Activated CD4-positive, alpha-beta T cell treated with anti-CD3 and anti-CD28 coated beads, Interleukin-2, amount 50 U/mL, for 48 hours (primary cell): Measurements from ENCODE around the gene PITPNM2.
"Not testable (repeated sequence)": the region's sequence is repeated elsewhere in the genome, so short reads cannot be mapped to it uniquely, and the experiment has no call there.

Experiments
- DNase-seq, 2 experiments: peaks; one replicate each; pipeline ENCODE4 v3.0.0-alpha.2; 2020

The PITPNM2 gene

DNA sequence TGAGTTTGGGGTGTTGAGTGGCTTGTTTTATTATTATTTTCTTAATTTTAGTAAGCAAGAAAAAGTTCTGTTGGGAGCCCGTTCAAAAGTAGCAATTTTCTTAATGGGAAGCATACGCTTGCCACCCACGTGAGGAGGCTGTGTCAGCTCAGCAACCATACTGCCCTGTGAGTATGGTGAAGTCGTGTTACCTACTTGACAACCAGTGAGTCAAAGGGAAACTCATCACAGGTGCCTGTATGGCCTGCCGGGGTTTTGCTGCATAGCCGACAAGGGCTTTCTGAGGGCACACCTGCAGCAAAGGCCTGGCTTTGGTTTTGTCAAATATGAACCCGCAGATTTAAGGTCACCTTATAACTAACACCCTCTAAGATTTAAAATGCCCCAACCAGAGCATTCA, 31.1 kb downstream of the PITPNM2 start:
- peak; percentile 50 to 59 for DNase-seq

DNA sequence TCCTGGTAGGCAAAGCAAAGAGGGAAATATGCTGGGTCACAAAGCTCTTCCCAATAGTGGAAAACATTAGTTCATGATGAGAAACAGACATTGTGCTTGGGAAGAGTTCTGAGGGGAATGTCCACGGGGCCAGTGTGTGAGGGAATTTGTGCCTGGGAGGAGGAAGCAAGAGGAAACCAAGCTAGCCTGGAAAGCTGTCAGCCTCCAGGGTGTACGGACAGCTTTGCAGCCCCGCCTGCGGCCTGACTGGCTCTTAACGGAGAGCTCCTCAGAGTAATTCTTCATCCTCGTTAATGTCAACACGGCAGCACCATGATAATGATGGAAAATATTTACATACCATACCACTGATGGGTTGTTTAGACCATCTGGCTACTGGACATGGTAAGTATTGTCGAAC, 32.4 kb downstream of the PITPNM2 start:
- DNase-seq: no peak

DNA sequence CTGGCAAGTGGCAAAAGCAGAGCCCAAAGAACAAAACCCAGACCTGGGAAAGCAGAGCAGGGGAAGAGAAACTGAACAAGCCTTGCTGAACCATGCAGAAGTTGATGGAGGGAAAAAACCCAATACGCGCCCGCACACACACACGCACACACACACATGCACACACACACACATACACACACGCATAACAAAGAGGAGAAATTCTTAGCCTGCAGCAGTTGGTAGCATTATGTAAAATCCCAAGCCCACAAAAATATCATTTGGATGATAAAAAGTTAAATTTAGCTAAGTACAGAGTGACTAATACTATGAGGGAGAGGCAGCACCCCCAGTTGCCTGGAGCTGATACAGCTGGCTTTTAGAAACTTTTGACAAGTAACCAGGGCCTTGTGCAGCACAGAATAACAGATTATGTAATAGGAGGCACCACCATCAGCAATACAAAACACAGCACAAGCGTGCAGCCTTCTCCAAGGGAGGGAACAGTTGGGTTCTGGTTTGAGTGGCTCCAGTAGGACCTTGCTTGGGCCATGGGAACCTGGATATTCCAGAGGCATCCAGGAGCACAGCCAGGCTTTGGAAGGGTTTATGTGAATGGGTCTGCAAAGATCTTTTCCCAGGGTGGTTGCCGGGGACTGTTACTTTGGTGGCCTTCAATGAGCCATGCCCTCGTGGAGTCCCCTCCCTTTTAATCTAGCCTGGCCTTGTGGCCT, 35.3 kb downstream of the PITPNM2 start:
- no peak for DNase-seq

DNA sequence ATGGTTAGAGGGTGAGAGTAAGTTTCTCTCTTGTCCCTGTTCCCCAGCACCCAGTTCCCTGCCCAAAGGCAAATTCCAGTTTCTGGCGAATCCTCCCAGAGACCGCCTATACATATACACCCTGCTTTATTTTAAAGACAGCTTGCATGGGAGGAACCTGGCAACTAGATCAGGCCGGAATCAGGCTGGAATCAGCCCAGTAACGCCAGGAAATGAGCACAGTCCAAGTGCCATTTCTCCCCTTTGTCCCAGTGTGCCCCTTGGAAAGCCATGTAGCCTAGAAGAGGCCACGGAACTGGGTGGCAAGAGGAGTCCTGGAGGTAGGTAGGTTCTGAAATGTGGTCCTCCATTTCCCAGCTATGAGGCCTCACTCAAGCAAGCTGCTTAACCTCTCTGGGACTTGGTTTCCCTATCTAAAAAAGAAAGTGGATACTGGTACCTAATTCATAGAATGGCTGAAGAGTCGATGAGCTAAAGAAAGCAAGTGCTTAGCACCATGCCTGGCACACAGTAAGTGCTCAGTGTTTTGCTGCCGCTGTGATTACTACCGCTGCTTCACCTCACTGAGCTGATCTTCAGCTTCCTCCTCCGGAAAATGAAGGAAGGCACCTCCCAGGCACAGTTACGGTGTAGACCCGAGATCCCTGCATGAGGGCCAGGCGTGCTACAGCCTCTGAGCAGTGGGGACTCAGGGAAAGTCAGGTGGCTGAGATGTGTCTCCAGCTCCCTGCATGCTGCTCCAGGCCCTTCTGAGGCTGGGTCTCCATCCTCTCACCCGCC, 36.4 kb downstream of the PITPNM2 start:
- no peak for DNase-seq

DNA sequence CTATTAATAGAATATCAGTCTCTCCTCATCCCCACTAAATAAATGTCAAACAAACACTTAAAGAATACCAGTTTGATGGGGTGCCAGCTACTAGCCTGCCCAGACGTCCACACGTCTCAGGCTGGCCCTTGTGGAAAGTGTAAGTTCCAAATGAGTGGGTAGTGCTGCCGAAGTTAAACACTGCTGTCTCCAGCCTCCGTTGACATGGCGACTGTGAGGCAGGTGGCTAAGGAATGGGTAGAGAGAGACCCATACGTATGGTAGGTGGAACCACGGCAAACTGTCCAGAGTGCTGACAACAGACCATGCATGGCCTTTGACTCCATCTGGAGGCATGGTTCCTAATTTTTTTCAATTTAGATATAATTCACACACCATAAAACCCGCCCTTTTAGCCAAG, 37.9 kb downstream of the PITPNM2 start:
- DNase-seq: no peak

DNA sequence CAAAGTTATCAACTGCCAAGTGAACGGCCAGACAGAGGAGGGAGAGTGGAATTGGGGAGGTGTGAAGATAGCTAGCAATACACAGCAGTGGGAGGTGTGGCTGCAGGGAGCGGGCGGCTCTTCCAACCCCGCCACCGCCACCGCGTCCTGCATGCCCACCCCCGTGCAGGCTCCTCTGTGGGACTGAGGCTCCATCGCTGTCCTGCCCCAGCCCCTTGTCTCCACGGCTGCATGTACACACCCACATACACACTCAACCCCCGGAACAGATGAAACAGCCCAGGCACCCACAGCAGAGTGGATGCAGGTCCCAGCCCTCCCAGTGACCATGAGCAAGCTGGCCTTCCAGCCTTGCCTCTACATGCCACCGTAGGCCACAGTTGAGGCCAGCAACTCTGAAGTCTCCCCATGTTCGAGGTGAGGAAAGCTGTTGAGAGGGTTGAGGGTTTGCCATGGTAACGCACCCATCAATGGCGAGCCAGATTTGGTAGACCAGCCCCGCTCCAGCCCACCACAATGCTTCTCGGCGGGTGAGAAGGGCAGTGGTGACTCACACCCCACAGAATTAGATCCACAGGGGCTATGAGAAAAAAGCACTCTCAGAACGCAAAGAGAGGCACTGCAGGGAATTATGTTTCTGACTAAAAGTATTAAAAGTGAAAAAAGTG, 39.3 kb downstream of the PITPNM2 start:
- DNase-seq: no peak

DNA sequence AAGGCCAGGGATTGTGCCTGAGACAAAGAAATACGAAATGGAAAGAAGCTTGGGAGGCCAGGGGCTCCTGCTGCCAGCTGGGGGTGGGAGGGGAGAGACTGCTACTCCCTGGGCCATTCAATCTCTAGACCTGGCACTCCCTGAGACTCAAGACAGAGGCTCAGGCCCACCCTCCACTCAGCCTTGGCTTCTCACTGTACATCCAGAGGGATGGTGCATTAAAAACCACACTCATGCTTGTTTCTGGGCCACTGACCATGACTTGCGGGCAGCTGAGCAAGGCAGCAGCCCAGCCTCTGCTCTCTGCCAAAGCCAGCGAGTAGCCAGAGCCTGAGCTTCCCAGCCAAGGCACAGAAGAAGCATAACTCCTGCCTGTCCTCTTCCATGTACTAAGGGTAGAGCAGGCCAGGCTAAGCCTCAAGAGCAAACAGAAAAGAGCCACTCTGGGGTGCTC, 41.5 kb downstream of the PITPNM2 start:
- no peak for DNase-seq

DNA sequence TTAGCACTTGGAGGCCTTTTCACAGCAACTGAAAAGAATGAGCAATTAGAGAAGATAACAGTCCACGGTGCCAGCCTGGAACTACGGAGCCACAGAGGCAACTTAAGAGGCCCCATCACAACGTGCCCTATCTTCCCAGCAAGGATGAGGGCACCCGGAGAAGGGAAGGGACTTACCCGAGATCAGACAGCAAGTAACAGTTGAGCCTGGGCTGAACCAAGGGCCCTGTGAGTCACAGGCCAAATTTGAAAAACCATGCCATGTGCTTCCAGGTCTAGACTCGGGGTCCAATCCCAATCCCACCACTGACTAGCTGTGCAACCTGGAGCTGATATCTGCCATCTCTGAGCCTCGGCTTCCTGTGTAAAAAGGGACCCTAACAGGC, 42.2 kb downstream of the PITPNM2 start:
- DNase-seq: no peak

DNA sequence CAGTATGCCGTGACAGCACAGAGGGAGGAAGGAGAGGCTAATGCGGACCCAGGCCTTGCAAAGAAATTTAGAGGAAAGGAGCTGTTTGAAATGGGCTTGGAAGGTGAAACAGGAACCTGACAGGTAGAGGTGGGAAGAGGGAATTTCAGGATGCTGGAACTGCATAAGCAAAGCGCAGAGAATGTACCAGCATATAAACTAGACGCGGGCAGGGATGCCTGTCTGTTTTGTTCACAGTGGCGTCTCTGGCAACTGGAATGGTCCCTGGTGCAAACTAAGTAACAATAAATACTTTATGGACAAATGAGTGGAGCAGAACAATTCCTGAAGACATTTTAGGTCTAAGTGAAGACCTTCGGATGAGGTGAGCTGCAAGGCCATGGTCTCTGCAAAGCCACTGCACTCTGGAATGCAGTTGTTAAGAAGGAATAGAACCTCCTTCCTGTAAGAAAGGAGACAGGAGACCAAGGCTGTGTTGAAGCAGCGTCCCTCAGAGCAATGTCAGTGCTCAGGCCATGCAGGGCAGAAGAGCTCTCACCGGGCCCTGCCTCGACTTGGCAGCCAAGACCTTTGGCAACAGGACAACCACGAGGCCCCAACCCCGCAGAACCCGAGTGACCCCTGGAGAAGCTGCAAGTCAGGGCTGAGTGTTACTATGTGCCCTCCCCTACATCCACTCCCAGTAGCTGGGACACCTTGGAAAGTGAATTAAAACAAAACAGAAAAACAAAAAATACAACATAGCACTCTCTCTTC, 42.8 kb downstream of the PITPNM2 start:
- DNase-seq: no peak

DNA sequence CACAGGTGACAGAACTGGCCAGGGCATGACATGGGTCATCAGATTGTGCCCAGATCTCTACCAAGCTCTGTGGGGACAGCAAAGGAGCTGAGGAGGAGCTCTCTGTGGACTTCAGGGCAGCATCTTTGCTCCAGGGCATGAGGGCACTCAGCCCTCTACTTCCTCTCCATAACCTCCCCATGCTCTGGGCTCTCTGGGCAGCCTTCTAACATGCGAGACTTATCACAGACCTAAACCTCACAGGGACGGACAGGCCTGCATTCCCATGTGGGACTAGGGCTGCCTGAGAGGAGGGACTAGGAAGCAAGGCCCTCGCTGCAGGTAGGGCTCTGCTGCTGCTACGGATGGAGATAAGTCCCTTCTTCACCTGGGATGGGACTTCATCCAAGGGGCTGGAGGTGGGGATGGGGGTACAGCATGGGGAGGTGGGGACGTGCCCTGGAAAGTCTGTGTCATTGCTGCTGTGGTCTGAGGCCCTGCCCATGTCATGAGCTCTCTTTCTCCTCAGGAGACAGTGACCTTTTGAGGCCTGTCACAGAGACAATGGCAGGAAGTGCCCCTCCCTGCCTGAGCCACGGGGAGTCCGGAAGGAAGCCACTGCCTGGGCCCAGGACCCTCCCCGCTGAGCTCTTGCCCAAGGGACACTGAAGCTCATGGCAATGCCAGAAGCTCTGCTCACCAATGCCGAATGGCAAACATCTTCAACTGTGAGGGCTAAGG, 44.1 kb downstream of the PITPNM2 start:
- peak; percentile 57 to 69 for DNase-seq

DNA sequence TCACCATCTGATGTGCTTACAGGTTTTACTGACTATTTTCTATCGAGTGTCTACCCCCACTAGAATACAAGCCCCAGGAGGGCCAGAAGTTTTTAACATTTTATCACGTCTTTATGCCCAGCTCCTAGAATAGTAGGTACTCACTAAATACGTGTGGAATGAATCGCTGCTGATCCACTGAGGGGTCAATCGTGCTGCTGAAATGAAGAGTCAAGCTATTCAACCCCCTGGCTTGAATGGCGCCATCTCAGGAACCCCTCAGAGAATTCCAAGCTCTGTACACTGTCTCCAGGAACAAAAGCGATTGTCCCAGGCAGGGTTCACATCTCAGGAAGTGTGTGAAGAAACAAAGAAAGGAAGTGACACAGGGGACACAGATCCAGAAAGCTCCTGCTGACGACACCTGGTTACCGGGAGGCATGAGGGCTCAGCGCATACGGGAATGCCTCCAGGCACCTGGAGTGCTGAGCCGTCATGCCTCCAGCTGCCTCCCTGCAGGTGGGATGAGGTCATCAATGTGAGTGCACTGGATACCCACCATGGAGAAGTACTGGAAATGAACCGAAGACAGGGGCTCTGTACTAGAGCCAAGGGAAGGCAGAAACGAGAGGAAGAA, 45.6 kb downstream of the PITPNM2 start:
- no peak for DNase-seq

DNA sequence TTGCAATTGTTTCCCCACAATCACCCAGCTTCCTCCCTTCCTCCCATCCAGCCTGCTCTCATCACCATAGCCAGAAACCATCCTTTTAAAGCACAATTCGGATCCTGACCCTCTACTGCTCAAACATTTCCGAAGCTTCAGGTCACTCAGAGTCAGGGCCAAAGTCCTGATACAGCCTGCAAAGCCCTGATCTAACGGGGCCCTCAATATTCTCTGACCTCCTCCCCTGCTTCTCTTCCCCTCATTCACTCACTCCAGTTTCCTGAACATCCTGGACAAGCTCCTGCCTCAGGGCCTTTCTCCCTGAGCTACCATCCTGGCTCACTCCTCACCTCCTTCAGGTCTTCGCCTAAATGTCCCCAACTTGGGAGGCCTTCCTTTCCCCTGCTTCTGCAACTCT, 46.1 kb downstream of the PITPNM2 start:
- no peak for DNase-seq

DNA sequence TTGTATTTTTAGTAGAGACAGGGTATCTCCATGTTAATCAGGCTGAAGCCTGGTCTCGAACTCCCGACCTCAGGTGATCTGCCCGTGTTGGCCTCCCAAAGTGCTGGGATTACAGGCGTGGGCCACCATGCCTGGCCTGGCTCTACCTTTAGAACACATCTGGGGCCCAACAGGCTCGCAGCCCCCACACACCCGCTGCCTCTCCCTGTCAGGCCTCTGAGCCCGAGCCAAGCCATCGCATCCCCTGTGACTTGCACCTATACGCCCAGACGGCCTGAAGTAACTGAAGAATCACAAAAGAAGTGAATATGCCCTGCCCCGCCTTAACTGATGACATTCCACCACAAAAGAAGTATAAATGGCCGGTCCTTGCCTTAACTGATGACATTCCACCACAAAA, 46.8 kb downstream of the PITPNM2 start:
- not testable (repeated sequence) for DNase-seq

DNA sequence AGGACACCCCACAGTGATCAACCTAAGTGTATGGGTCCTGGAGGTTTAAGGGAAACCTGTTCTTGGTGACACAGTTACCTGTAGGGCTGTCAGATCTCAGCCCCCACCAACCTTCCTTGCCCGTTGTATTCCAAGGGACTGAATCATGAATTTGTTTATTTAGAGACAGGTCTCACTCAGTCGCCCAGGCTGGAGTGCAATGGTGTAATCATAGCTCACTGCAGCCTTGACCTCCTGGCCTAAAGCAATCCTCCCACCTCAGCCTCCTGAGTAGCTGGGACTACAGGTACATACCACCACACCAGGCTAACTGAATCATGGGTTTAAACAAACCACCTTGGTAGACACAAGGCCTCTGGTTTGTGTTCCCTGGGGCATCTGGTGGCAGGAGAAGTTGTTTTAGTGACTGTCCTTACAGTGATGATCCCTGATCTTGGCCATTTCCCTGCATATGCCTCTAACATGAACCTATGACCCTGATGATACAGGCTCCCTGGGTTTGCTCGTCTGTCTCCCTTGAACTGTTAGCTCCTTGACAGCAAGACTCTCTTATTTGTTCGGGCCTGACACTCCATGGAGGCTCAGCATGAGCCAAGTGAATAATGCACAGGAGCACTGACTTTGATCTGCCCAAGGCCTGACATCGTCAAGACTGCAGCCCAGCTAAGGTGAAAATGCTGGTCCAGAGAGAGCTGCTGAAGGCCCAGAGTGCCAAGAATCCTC, 47.9 kb downstream of the PITPNM2 start:
- no peak for DNase-seq

DNA sequence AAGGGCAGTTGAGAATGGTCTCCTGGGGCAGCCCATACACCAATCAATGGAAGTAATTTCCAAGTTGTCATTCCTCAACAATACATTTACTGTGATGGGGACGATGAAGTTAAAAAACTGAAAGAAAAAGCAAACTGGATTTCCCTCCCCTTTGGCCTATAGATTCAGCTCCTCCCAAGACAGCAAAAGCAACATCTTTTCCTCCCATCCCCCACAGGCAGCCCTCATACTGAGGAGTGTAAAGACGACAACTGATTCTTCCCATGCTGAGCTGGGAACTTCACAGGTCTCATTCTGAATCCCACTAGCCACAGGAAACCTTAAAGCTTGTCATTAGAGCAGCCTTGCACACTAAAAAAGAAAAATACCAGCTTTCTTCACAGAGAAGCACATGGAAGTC, 48.5 kb downstream of the PITPNM2 start:
- DNase-seq: no peak

DNA sequence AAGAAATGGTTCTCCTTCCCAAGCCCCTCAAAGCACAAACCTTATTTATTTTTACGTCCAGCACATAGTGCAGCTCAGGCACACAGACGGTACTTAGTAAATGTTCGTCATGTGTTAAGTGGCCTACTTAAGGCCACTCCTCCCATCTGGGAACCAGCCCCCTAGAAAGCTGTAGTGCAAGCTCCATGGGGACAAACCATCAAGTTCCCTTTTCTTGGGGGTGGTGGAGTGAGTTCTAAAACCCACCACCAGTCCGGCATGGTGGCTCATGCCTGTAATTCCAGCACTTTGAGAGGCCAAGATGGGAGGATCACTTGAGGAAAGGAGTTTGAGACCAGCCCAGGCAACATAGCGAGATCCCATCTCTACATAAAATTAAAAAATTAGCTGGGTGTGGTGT, 49.4 kb downstream of the PITPNM2 start:
- DNase-seq: no peak
